ENCODE data around the gene PSENEN. TPM values are rescaled to one million over a fixed set of nuclear protein-coding genes. Genes with fewer than 3 reads are reported as not detected.

Gene PSENEN
- total and polyA plus RNA-seq, 2 of the 8 experiments (the other 6 are each of a cell fraction or from before 2014, with no cell fraction given) = 66.7 to 75.3 TPM

DNA sequence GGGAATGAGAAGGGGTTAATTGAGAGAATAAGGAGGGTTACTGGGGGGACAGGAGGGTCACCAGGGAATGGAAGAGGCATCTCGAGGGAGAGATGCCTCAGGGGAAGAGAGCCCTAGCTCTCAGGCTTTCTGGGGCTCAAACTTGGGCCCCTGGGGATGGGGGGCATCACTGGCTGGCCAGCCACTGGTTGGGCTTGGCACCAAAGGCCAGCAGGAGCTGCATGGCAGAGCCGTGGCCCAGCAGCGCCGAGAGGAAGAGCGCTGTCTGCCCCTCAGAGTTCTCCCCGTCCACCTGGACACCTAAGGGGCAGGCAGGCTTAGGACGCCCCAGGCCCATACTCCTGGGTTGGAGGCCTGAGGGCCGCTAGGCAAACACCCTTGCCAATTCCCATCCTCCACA, 47.4 kb downstream of the PSENEN start:
- DNase-seq (ENCODE audit: low read depth in 1 of 2, low spot score in 2 of 2) (no peak), FAIRE-seq (no peak)
- no peak overlapping the region for H3K14ac ChIP-seq (ENCODE audit: insufficient read length)
- no peak overlapping the region for H2BK5ac ChIP-seq (ENCODE audit: low read depth, low read length)
- peaks cover 11% of the 10 kb centered on the region; the same call in 1 of the 2 replicates for H3K23me2 ChIP-seq (ENCODE audit: low read depth, low read length)
- no peak overlapping the region for H3K56ac ChIP-seq (replicated peaks; ENCODE audit: insufficient read length, low read depth, low read length)
- 88% methylated on average over 8 of the region's 8 CpGs; no CpG with 5 or more reads in 1 of the 2 experiments for WGBS, 2 experiments (ENCODE audit: extremely low coverage in 1 of 2, insufficient coverage in 1 of 2, insufficient read length in 1 of 2, insufficient replicate concordance in 2 of 2, low coverage in 1 of 2, low lambda C conversion rate in 2 of 2, missing lambda C conversion rate in 1 of 2)
- H4K91ac ChIP-seq (replicated peaks; ENCODE audit: insufficient read length, low read length) = no peak overlapping the region
- H3K27me3 ChIP-seq (replicated peaks in 1 of 4; ENCODE audit: control insufficient read depth in 3 of 4, extremely low read depth in 1 of 4, insufficient read depth in 3 of 4, low read length in 3 of 4) = peaks cover 6 to 23% (median 18%) of the 10 kb centered on the region in 4 experiments
- H3K18ac ChIP-seq (ENCODE audit: extremely low read depth, low read length) = no peak overlapping the region
- H3K4me1 ChIP-seq (replicated peaks in 1 of 4; ENCODE audit: control insufficient read depth in 3 of 4, insufficient read depth in 4 of 4, low read length in 3 of 4) = peaks cover 0 to 13% (median 4%) of the 10 kb centered on the region in 4 experiments; a peak in 5 of 7 replicates
- H3K9ac ChIP-seq (replicated peaks in 1 of 4; ENCODE audit: extremely low read depth in 1 of 4, low read depth in 3 of 4, low read length in 3 of 4) = no peak overlapping the region
- no peak overlapping the region for H2BK15ac ChIP-seq (ENCODE audit: low read length)
- H2BK20ac ChIP-seq (ENCODE audit: low read length) = no peak overlapping the region
- no peaks in the 10 kb centered on the region for H3K36me3 ChIP-seq (ENCODE audit: control insufficient read depth in 2 of 4, insufficient read depth in 4 of 4, low read length in 3 of 4)
- no peak overlapping the region for H3K4me2 ChIP-seq (ENCODE audit: insufficient read depth in 1 of 2, low read depth in 2 of 2, low read length in 2 of 2)
- no peak overlapping the region for H3K4me3 ChIP-seq (ENCODE audit: extremely low read depth in 1 of 4, insufficient read depth in 2 of 4, low read depth in 3 of 4, low read length in 4 of 4)
- no peak overlapping the region for H2BK12ac ChIP-seq (ENCODE audit: low read depth, low read length)
- no peak overlapping the region for H4K8ac ChIP-seq (ENCODE audit: extremely low read depth, insufficient read depth, low read length)
- CTCF ChIA-PET (ENCODE audit: partially characterized antibody) = no interaction called here
- no peaks in the 10 kb centered on the region for H3K79me1 ChIP-seq (ENCODE audit: low read depth, low read length)
- H3K27ac ChIP-seq (ENCODE audit: low read depth, low read length) = no peak overlapping the region
- POLR2A ChIA-PET (ENCODE audit: partially characterized antibody) = no interaction called here
- no peaks in the 10 kb centered on the region for H3K79me2 ChIP-seq (ENCODE audit: control insufficient read depth in 1 of 2, insufficient read depth in 2 of 2, low read length in 2 of 2)
- no peak overlapping the region for H4K5ac ChIP-seq (ENCODE audit: insufficient read length, low read depth, low read length)
- H4K20me1 ChIP-seq (replicated peaks in 1 of 2; ENCODE audit: control insufficient read depth in 1 of 2, insufficient read depth in 2 of 2, low read length in 2 of 2) = peaks cover 2 to 3% of the 10 kb centered on the region in 2 experiments
- H3K9me3 ChIP-seq (ENCODE audit: insufficient read depth in 2 of 2, low read depth in 1 of 2, low read length in 1 of 2) = no peaks in the 10 kb centered on the region
- no peak overlapping the region for H2BK120ac ChIP-seq (replicated peaks; ENCODE audit: low read depth, low read length)
- no peak overlapping the region for H3K4ac ChIP-seq (replicated peaks; ENCODE audit: insufficient read length, low read depth, low read length)
- no peak overlapping the region for H2AFZ ChIP-seq (ENCODE audit: low read length)
- H3K23ac ChIP-seq (ENCODE audit: insufficient read length) = no peak overlapping the region
- H2AK5ac ChIP-seq (ENCODE audit: low read depth, low read length) = no peak overlapping the region
- TF ChIP-seq SIX5 (IDR thresholded peaks at IDR 0.05; ENCODE audit: low read depth, low read length) (no peak), SIRT6 (IDR thresholded peaks at IDR 0.05; ENCODE audit: low read length) (no peak), RFX5 (IDR thresholded peaks at IDR 0.05; ENCODE audit: borderline replicate concordance, low read depth, low read length) (no peak), RXRA (IDR thresholded peaks at IDR 0.05; ENCODE audit: insufficient read depth, low read depth, low read length) (no peak), GABPA (IDR thresholded peaks at IDR 0.05; ENCODE audit: borderline replicate concordance, insufficient read depth, low read length) (no peak), RNF2 (IDR thresholded peaks at IDR 0.05; ENCODE audit: borderline replicate concordance, low read depth, low read length, missing control alignments, poor library complexity, severe bottlenecking) (no peak), POU5F1 (IDR thresholded peaks at IDR 0.05; ENCODE audit: low read depth, low read length) (no peak), RAD21 (IDR thresholded peaks at IDR 0.05 in 1 of 2, conservative IDR thresholded peaks at IDR 0.05 in 1 of 2; ENCODE audit: low read depth in 2 of 2, low read length in 2 of 2) (no peak)
- TF ChIP-seq, protein P1, sequence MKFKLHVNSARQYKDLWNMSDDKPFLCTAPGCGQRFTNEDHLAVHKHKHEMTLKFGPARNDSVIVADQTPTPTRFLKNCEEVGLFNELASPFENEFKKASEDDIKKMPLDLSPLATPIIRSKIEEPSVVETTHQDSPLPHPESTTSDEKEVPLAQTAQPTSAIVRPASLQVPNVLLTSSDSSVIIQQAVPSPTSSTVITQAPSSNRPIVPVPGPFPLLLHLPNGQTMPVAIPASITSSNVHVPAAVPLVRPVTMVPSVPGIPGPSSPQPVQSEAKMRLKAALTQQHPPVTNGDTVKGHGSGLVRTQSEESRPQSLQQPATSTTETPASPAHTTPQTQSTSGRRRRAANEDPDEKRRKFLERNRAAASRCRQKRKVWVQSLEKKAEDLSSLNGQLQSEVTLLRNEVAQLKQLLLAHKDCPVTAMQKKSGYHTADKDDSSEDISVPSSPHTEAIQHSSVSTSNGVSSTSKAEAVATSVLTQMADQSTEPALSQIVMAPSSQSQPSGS (IDR thresholded peaks at IDR 0.05; ENCODE audit: low read length) = no peak
- TF ChIP-seq, protein P2, sequence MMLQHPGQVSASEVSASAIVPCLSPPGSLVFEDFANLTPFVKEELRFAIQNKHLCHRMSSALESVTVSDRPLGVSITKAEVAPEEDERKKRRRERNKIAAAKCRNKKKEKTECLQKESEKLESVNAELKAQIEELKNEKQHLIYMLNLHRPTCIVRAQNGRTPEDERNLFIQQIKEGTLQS (IDR thresholded peaks at IDR 0.05; ENCODE audit: insufficient read depth, low read depth, low read length) = no peak

Measured in H1 (cell line).